ENCODE data around the gene PCDHB8. TPM values are rescaled to one million over a fixed set of nuclear protein-coding genes. Genes with fewer than 3 reads are reported as not detected.

Gene PCDHB8
- total RNA-seq = 15.0 TPM

GRCh38 chr5:141177577-141178191 is at the start of gene PCDHB8:
PCDHB8 (plus strand) TSS chr5:141177790; CDS start chr5:141178035, 245 bp downstream.

GRCh38 chr5:141135030-141135717 is 42.4 kb upstream of the PCDHB8 start, which contains the start of gene PCDHB5:
PCDHB5 (plus strand) TSS chr5:141135206; CDS start chr5:141135435, 229 bp downstream.

GRCh38 chr5:141149812-141150211 is 27.8 kb upstream of the PCDHB8 start, which contains the start of gene PCDHB6:
PCDHB6 (plus strand) TSS chr5:141150057; CDS start chr5:141150258, 201 bp downstream.

GRCh38 chr5:141172381-141173204 is 5.0 kb upstream of the PCDHB8 start, which contains the start of gene PCDHB7:
PCDHB7 (plus strand) TSS chr5:141172644; CDS start chr5:141172836, 192 bp downstream.

GRCh38 chr5:141182248-141182647 is 4.7 kb downstream of the PCDHB8 start, which contains the start of gene PCDHB16:
PCDHB16 (plus strand) TSS chr5:141182387; CDS start chr5:141182560, 173 bp downstream.

GRCh38 chr5:141186897-141187512 is 9.4 kb downstream of the PCDHB8 start, which contains the start of gene PCDHB9:
PCDHB9 (plus strand) TSS chr5:141187161; CDS start chr5:141187319, 158 bp downstream.

GRCh38 chr5:141192110-141192725 is 14.6 kb downstream of the PCDHB8 start, which contains the start of gene PCDHB10:
PCDHB10 (plus strand) TSS chr5:141192353; CDS start chr5:141192553, 200 bp downstream.

GRCh38 chr5:141199359-141200235 is 22.0 kb downstream of the PCDHB8 start, which contains the start of gene PCDHB11:
PCDHB11 (plus strand) TSS chr5:141199627; CDS start chr5:141199775, 148 bp downstream.

GRCh38 chr5:141208478-141208877 is 30.9 kb downstream of the PCDHB8 start, which contains the start of gene PCDHB12:
PCDHB12 (plus strand) TSS chr5:141208719; CDS start chr5:141208908, 189 bp downstream.

GRCh38 chr5:141213656-141214339 is 36.2 kb downstream of the PCDHB8 start, which contains the start of gene PCDHB13:
PCDHB13 (plus strand) TSS chr5:141213919; CDS start chr5:141214124, 205 bp downstream.

GRCh38 chr5:141223112-141223783 is 45.7 kb downstream of the PCDHB8 start, which contains the start of gene PCDHB14:
PCDHB14 (plus strand) TSS chr5:141223343; CDS start chr5:141223506, 163 bp downstream.

Other genes starting within 250 kb of the PCDHB8 start
- 55.1 TPM for gene PCDHAC2, start 211.3 kb upstream of the PCDHB8 start, total RNA-seq
- 0.31 TPM for gene PCDHB1, start 126.4 kb upstream of the PCDHB8 start, total RNA-seq
- gene PCDHB2, start 83.2 kb upstream of the PCDHB8 start, total RNA-seq = 20.3 TPM
- gene PCDHB3, start 77.3 kb upstream of the PCDHB8 start, total RNA-seq = 24.7 TPM
- 11.0 TPM for gene PCDHB4, start 56.0 kb upstream of the PCDHB8 start, total RNA-seq
- gene PCDHB5, start 42.6 kb upstream of the PCDHB8 start, total RNA-seq = 16.3 TPM
- gene PCDHB6, start 27.7 kb upstream of the PCDHB8 start, total RNA-seq = 5.6 TPM
- gene PCDHB7, start 5.1 kb upstream of the PCDHB8 start, total RNA-seq = 17.8 TPM
- 10.6 TPM for gene PCDHB16, start 4.6 kb downstream of the PCDHB8 start, total RNA-seq
- gene PCDHB9, start 9.4 kb downstream of the PCDHB8 start, total RNA-seq = 11.9 TPM
- gene PCDHB10, start 14.6 kb downstream of the PCDHB8 start, total RNA-seq = 26.3 TPM
- gene PCDHB11, start 21.8 kb downstream of the PCDHB8 start, total RNA-seq = 24.1 TPM
- gene PCDHB12, start 30.9 kb downstream of the PCDHB8 start, total RNA-seq = 36.9 TPM
- 29.7 TPM for gene PCDHB13, start 36.1 kb downstream of the PCDHB8 start, total RNA-seq
- 28.2 TPM for gene PCDHB14, start 45.6 kb downstream of the PCDHB8 start, total RNA-seq
- 32.9 TPM for gene PCDHB15, start 67.6 kb downstream of the PCDHB8 start, total RNA-seq
- 0.63 TPM for gene SLC25A2, start 126.3 kb downstream of the PCDHB8 start, total RNA-seq
- 77.3 TPM for gene TAF7, start 143.0 kb downstream of the PCDHB8 start, total RNA-seq
- gene PCDHGA1, start 152.7 kb downstream of the PCDHB8 start, total RNA-seq = 9.1 TPM
- 11.9 TPM for gene PCDHGA2, start 161.0 kb downstream of the PCDHB8 start, total RNA-seq
- 11.0 TPM for gene PCDHGA3, start 166.0 kb downstream of the PCDHB8 start, total RNA-seq
- 20.3 TPM for gene PCDHGB1, start 172.3 kb downstream of the PCDHB8 start, total RNA-seq
- 21.6 TPM for gene PCDHGA4, start 177.2 kb downstream of the PCDHB8 start, total RNA-seq
- gene PCDHGB2, start 182.2 kb downstream of the PCDHB8 start, total RNA-seq = 21.9 TPM
- 17.8 TPM for gene PCDHGA5, start 186.4 kb downstream of the PCDHB8 start, total RNA-seq
- 31.0 TPM for gene PCDHGB3, start 192.5 kb downstream of the PCDHB8 start, total RNA-seq
- 29.1 TPM for gene PCDHGA6, start 196.1 kb downstream of the PCDHB8 start, total RNA-seq
- 23.8 TPM for gene PCDHGA7, start 205.0 kb downstream of the PCDHB8 start, total RNA-seq
- 35.4 TPM for gene PCDHGB4, start 209.9 kb downstream of the PCDHB8 start, total RNA-seq
- gene PCDHGA8, start 214.8 kb downstream of the PCDHB8 start, total RNA-seq = 30.0 TPM
- gene PCDHGB5, start 220.2 kb downstream of the PCDHB8 start, total RNA-seq = 41.6 TPM
- gene PCDHGA9, start 225.0 kb downstream of the PCDHB8 start, total RNA-seq = 38.2 TPM
- 35.4 TPM for gene PCDHGB6, start 230.2 kb downstream of the PCDHB8 start, total RNA-seq
- 36.3 TPM for gene PCDHGA10, start 235.2 kb downstream of the PCDHB8 start, total RNA-seq
- 43.5 TPM for gene PCDHGB7, start 239.9 kb downstream of the PCDHB8 start, total RNA-seq
- gene PCDHGA11, start 243.3 kb downstream of the PCDHB8 start, total RNA-seq = 40.4 TPM